OCI-M2 (cell line): Measurements from ENCODE around the gene MYEOV.

Experiments used
- DNase-seq: peaks from one replicate; lab custom pipeline; 2025; ENCODE audit not compliant: unreplicated experiment; lab: John Stamatoyannopoulos, UW

Gene MYEOV

GRCh38 chr11:69314555-69314954, 20.6 kb downstream of the MYEOV start:
- DNase-seq: no peak

- DNase-seq: no peak
Measured at GRCh38 chr11:69316956-69317355, 23.0 kb downstream of the MYEOV start.

- DNase-seq: no peak
Measured at GRCh38 chr11:69317401-69318092, 23.6 kb downstream of the MYEOV start.

- DNase-seq: no peak
Measured at GRCh38 chr11:69318093-69318420, 24.1 kb downstream of the MYEOV start.

GRCh38 chr11:69319255-69320106, 25.5 kb downstream of the MYEOV start:
- no peak for DNase-seq

GRCh38 chr11:69320326-69320725, 26.4 kb downstream of the MYEOV start:
- DNase-seq: no peak

GRCh38 chr11:69320756-69321741, 27.1 kb downstream of the MYEOV start:
- DNase-seq: no peak

GRCh38 chr11:69321877-69322361, 28.0 kb downstream of the MYEOV start:
- no peak for DNase-seq

- no peak for DNase-seq
Measured at GRCh38 chr11:69325446-69325845, 31.5 kb downstream of the MYEOV start.

- DNase-seq: no peak
Measured at GRCh38 chr11:69326622-69327219, 32.8 kb downstream of the MYEOV start.

- no peak for DNase-seq
Measured at GRCh38 chr11:69327741-69328191, 33.8 kb downstream of the MYEOV start.

- no peak for DNase-seq
Measured at GRCh38 chr11:69328231-69328630, 34.3 kb downstream of the MYEOV start.

- no peak for DNase-seq
Measured at GRCh38 chr11:69329581-69329980, 35.6 kb downstream of the MYEOV start.

GRCh38 chr11:69330330-69330729, 36.4 kb downstream of the MYEOV start:
- no peak for DNase-seq

GRCh38 chr11:69333149-69333710, 39.3 kb downstream of the MYEOV start:
- DNase-seq: no peak

GRCh38 chr11:69333879-69334278, 39.9 kb downstream of the MYEOV start:
- no peak for DNase-seq

- DNase-seq: no peak
Measured at GRCh38 chr11:69335007-69335780, 41.2 kb downstream of the MYEOV start.

GRCh38 chr11:69335781-69336405, 41.9 kb downstream of the MYEOV start:
- no peak for DNase-seq

- DNase-seq: no peak
Measured at GRCh38 chr11:69337211-69337721, 43.3 kb downstream of the MYEOV start.
